Transverse colon (tissue), 4 donors: ENCODE measurements around the gene SORCS3. TPM values are rescaled to one million over a fixed set of nuclear protein-coding genes. Genes with fewer than 3 reads are reported as not detected.

Source experiments
- DNase-seq: peaks from one replicate; pipeline ENCODE4 v3.0.0-alpha.2; 2019
- H3K27ac ChIP-seq, 4 donors: fragments of 200-600 bp; sonication (generic); 2 replicates each; pipeline ENCODE4 v1.5.1; 2016 to 2018; ENCODE audit warnings: inconsistent platforms in 4 of 4
- H3K27me3 ChIP-seq: fragments of 200-600 bp; sonication (generic); 2 replicates; pipeline ENCODE4 v1.5.1; 2017; ENCODE audit warnings: inconsistent platforms
- H3K36me3 ChIP-seq, 4 donors: fragments of 200-600 bp; sonication (generic); 2 replicates each; pipeline ENCODE4 v1.5.1; 2017 to 2019; ENCODE audit warnings: inconsistent platforms in 4 of 4
- H3K4me1 ChIP-seq, 4 donors: fragments of 200-600 bp; sonication (generic); 2 replicates each; pipeline ENCODE4 v1.5.1; 2017 to 2020; ENCODE audit warnings: inconsistent platforms in 4 of 4
- H3K4me3 ChIP-seq, 4 donors: fragments of 200-600 bp; sonication (generic); 1 replicate in 1 of 4; 2 replicates in 3 of 4; pipeline versions ENCODE4 v1.5.1 to v1.6.1; 2017 to 2019; ENCODE audit warnings: inconsistent platforms in 4 of 4
- H3K9me3 ChIP-seq, 2 donors: fragments of 200-600 bp; sonication (generic); 2 replicates each; pipeline ENCODE4 v1.5.1; 2017 to 2019; ENCODE audit warnings: inconsistent platforms in 2 of 2
- EP300 ChIP-seq: sonication (generic); formaldehyde crosslinking; IDR thresholded peaks from one replicate; pipeline ENCODE4 v1.6.1; 2017; ENCODE audit warnings: antibody characterized with exemption, low read depth
- POLR2A ChIP-seq: fragments of 450-650 bp; IDR thresholded peaks from one replicate; pipeline ENCODE4 v1.6.1; 2016; ENCODE audit warnings: antibody characterized with exemption, mild to moderate bottlenecking, moderate library complexity
- POLR2AphosphoS5 ChIP-seq, 3 donors: sonication (generic); formaldehyde crosslinking; IDR thresholded peaks; one replicate each; pipeline ENCODE4 v1.6.1; 2016; ENCODE audit warnings: antibody characterized with exemption in 3 of 3
- WGBS, 2 donors: methylation state at CpG; one replicate each; pipeline ENCODE4 v1.1.5; 2018; ENCODE audit warnings: low coverage in 1 of 2; 5-methylcytosine and 5-hydroxymethylcytosine counted together
- in situ Hi-C, 4 donors: fragments of 200-750 bp; cut with MboI; loops; one replicate each; pipeline versions ENCODE4 v1.15.0 to v1.15.1; 2017; ENCODE audit warnings: low sequenced_read_pairs in 3 of 4, low pct_ligation_motif_present in 1 of 4, low pct_unique_long_range_greater_than_20kb in 1 of 4
- intact Hi-C: fragments of 100-400 bp; cut with DNase I; formaldehyde crosslinking; loops from one replicate; pipeline ENCODE4 v1.15.1; 2023; ENCODE audit warnings: low total_unique reads
- total RNA-seq, 4 donors: library from RNA; depleted of rRNA; stranded (reverse); fragments of >200 nt; gene quantifications; one replicate each; pipeline ENCODE4 v1.1.0, GENCODE V29; 2016
- TF ChIP-seq, protein P1 (sequence below), 5 experiments: fragments of 200-600 bp in 3 of 5; fragments of 450-650 bp in 2 of 5; sonication (generic) in 3 of 5; IDR thresholded peaks; 1 replicate in 2 of 5; 2 replicates in 3 of 5; pipeline ENCODE4 v1.5.1; 2016 to 2017; ENCODE audit warnings: antibody characterized with exemption in 5 of 5, inconsistent platforms in 3 of 5, mild to moderate bottlenecking in 2 of 5, moderate library complexity in 1 of 5

The SORCS3 gene
- total RNA-seq, 4 donors from 2014 or later = 0.14 to 0.32 TPM; not detected in 2

DNA sequence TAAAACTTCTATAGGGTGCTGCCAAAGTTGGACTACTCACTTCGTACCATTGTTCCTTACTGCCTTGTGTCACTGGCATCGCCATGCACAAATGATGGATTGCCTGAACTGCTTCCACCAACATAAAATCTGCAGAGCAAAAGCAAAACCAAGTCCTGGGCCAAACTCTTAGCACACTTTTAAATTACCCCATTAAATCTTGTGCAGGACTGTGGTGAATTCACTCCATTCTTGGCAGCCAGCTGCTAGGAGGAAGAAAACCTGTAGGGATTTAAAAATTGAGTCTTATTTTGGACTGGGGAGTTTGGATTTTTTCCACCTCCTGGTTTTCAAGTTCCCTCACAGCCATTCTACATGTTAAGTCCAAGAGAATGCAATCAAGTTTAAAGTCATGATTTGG, 646.9 kb downstream of the SORCS3 start:
- TF ChIP-seq POLR2AphosphoS5 (IDR thresholded peaks at IDR 0.05) = no peak
- TF ChIP-seq EP300 = no peak
- TF ChIP-seq, protein P1, sequence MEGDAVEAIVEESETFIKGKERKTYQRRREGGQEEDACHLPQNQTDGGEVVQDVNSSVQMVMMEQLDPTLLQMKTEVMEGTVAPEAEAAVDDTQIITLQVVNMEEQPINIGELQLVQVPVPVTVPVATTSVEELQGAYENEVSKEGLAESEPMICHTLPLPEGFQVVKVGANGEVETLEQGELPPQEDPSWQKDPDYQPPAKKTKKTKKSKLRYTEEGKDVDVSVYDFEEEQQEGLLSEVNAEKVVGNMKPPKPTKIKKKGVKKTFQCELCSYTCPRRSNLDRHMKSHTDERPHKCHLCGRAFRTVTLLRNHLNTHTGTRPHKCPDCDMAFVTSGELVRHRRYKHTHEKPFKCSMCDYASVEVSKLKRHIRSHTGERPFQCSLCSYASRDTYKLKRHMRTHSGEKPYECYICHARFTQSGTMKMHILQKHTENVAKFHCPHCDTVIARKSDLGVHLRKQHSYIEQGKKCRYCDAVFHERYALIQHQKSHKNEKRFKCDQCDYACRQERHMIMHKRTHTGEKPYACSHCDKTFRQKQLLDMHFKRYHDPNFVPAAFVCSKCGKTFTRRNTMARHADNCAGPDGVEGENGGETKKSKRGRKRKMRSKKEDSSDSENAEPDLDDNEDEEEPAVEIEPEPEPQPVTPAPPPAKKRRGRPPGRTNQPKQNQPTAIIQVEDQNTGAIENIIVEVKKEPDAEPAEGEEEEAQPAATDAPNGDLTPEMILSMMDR (IDR thresholded peaks at IDR 0.05) = no peak
- no peak for TF ChIP-seq POLR2A
- Histone ChIP-seq H3K36me3 (no peaks in the 10 kb centered on the region), H3K27ac (no peak overlapping the region), H3K4me1 (no peaks in the 10 kb centered on the region), H3K9me3 (no peaks in the 10 kb centered on the region), H3K27me3 (no peaks in the 10 kb centered on the region), H3K4me3 (no peak overlapping the region)
- 55% methylated on average over 2 of the region's 2 CpGs; no CpG with 5 or more reads in 1 of the 2 donors for WGBS, 2 donors
- intact Hi-C loops = no loop called here
- in situ Hi-C loops = no loop called here
- no peak for DNase-seq

DNA sequence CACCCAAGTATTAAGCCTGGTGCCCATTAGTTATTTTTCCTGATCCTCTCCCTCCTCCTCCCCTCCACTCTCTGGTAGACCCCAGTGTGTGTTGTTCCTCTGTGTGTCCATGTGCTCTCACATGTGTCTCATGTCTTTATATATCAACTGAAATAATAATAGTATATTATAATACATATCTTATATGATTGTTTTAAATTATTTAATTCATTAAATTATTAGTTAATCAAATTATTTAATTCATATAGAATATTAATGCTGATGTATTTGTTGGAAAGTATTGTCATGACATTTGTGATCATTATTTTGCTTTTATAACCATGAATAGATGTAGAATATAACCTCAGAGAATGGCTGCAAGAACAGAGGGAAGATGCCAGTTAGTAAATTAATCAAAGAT, 647.5 kb downstream of the SORCS3 start:
- Histone ChIP-seq H3K4me1 (no peaks in the 10 kb centered on the region), H3K27me3 (no peaks in the 10 kb centered on the region), H3K4me3 (no peak overlapping the region), H3K27ac (no peak overlapping the region), H3K9me3 (no peaks in the 10 kb centered on the region), H3K36me3 (no peaks in the 10 kb centered on the region)
- DNase-seq = no peak
- in situ Hi-C loops = no loop called here
- no peak for TF ChIP-seq POLR2A
- intact Hi-C loops = no loop called here

DNA sequence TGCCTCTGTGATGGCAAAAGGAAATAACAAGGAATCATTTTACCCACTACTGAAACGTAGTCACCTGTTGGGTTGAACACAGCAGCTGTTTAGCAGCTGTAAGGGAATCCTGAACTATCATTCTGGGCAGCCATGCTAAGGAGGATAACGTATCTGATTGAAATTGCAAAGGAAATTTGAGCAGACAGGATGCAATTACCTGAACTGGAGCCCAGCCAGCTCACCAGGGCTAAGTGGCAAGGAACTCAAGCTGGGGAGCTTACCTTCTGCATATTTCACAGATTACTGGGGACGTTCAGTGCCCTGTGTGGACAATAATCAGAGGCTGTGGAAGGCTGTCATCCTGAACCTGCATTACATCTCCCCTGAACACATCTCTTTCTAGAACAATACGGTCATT, 650.5 kb downstream of the SORCS3 start:
- no peak for DNase-seq
- in situ Hi-C loops = no loop called here
- no peaks in the 10 kb centered on the region for H3K9me3 ChIP-seq
- no peak overlapping the region for H3K4me3 ChIP-seq
- no peak overlapping the region for H3K27ac ChIP-seq
- no peaks in the 10 kb centered on the region for H3K27me3 ChIP-seq
- intact Hi-C loops = no loop called here
- H3K4me1 ChIP-seq = no peaks in the 10 kb centered on the region
- 35 to 40% methylated on average over 4 of the region's 4 CpGs for WGBS, 2 donors
- H3K36me3 ChIP-seq = no peaks in the 10 kb centered on the region
- TF ChIP-seq POLR2AphosphoS5 (IDR thresholded peaks at IDR 0.05) (no peak), POLR2A (no peak), EP300 (no peak)
- TF ChIP-seq, protein P1 (IDR thresholded peaks at IDR 0.05) = no peak

DNA sequence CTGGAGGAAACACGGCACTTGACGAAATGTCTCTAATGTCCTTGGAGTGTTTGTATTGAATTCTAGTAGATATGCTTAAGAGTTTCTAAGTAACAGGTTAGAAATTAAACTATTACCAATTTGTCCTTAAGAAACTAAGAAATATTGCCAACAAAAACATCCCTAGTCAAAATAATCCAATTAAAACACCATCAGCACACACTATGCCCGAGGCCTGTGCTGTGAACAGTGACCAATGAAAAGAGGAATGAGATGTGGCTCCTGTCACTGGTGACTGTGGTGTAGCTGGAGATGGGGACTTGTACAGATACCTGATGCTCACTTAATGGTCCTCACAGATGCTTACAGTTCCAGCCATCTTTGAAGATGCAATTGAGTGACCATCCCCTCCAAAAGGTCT, 651.1 kb downstream of the SORCS3 start:
- Histone ChIP-seq H3K4me1 (no peaks in the 10 kb centered on the region), H3K4me3 (no peak overlapping the region), H3K27ac (no peak overlapping the region), H3K36me3 (no peaks in the 10 kb centered on the region), H3K9me3 (no peaks in the 10 kb centered on the region), H3K27me3 (no peaks in the 10 kb centered on the region)
- TF ChIP-seq POLR2A (no peak), EP300 (no peak)
- TF ChIP-seq, protein P1 (IDR thresholded peaks at IDR 0.05) = no peak
- in situ Hi-C loops = no loop called here
- 79 to 84% methylated on average over 3 of the region's 3 CpGs for WGBS, 2 donors
- DNase-seq = no peak
- intact Hi-C loops = no loop called here
